Measurements from ENCODE around the gene HMGN2. TPM values are rescaled to one million over a fixed set of nuclear protein-coding genes. Genes with fewer than 3 reads are reported as not detected.
A peak's percentile ranks its signal among the peaks of the same experiment; 100 is the strongest.

The HMGN2 gene
- total RNA-seq, 1 donor from 2014 or later: 964 TPM

DNA sequence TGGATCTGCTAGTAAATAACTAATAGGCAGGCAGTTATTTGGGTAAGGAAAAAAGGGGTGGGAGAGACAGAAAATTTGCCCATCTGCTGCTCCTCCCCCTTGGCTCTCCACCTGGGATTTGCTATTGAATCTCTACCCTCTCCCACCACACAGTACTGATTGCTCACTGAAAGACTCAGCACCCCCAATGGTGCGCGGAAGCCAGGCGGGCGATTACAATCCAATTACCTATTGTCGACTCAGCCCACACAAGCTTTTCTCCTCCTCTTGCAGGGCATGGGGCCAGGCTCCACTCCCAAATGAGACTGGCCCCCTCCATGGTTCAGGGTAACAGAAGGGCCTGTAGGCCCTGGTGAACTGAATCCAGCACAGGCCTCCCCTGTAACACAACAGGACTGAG is 2.7 kb upstream of the HMGN2 start:
- Mint-ChIP-seq H3K9me3 (no peaks in the 10 kb centered on the region), H3K4me1 (peaks cover 57% of the 10 kb centered on the region), H3K27me3 (ENCODE audit: insufficient read depth, low read depth) (peaks cover 2% of the 10 kb centered on the region), H3K36me3 (peaks cover 40% of the 10 kb centered on the region), H3K4me3 (peak overlapping the region; percentile 97), H3K27ac (peak overlapping the region; percentile 62)
- Histone ChIP-seq H3K9me3 (ENCODE audit: low read depth) (no peaks in the 10 kb centered on the region), H3F3A (ENCODE audit: low read depth) (peaks cover 68% of the 10 kb centered on the region), H3K4me3 (peak overlapping the region; percentile 21), H3K79me2 (ENCODE audit: low read depth) (peaks cover 40% of the 10 kb centered on the region), H4K20me1 (ENCODE audit: low read depth) (peaks cover 67% of the 10 kb centered on the region), H3K27ac (peak overlapping the region; percentile 78), H2AFZ (replicated peaks) (no peak overlapping the region), H3K9ac (no peak overlapping the region), H3K4me2 (peak overlapping the region; percentile 71), H3K36me3 (peaks cover 15% of the 10 kb centered on the region), H3K27me3 (no peaks in the 10 kb centered on the region), H3K4me1 (peaks cover 49% of the 10 kb centered on the region)
- TF ChIP-seq EZH2 (IDR thresholded peaks at IDR 0.05): no peak
- TF ChIP-seq, protein P1, sequence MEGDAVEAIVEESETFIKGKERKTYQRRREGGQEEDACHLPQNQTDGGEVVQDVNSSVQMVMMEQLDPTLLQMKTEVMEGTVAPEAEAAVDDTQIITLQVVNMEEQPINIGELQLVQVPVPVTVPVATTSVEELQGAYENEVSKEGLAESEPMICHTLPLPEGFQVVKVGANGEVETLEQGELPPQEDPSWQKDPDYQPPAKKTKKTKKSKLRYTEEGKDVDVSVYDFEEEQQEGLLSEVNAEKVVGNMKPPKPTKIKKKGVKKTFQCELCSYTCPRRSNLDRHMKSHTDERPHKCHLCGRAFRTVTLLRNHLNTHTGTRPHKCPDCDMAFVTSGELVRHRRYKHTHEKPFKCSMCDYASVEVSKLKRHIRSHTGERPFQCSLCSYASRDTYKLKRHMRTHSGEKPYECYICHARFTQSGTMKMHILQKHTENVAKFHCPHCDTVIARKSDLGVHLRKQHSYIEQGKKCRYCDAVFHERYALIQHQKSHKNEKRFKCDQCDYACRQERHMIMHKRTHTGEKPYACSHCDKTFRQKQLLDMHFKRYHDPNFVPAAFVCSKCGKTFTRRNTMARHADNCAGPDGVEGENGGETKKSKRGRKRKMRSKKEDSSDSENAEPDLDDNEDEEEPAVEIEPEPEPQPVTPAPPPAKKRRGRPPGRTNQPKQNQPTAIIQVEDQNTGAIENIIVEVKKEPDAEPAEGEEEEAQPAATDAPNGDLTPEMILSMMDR (IDR thresholded peaks at IDR 0.05): no peak
- no peak for TF ChIP-seq EZH2phosphoT487 (IDR thresholded peaks at IDR 0.05)
- peak; percentile 81 for DNase-seq (ENCODE audit: low spot score)

DNA sequence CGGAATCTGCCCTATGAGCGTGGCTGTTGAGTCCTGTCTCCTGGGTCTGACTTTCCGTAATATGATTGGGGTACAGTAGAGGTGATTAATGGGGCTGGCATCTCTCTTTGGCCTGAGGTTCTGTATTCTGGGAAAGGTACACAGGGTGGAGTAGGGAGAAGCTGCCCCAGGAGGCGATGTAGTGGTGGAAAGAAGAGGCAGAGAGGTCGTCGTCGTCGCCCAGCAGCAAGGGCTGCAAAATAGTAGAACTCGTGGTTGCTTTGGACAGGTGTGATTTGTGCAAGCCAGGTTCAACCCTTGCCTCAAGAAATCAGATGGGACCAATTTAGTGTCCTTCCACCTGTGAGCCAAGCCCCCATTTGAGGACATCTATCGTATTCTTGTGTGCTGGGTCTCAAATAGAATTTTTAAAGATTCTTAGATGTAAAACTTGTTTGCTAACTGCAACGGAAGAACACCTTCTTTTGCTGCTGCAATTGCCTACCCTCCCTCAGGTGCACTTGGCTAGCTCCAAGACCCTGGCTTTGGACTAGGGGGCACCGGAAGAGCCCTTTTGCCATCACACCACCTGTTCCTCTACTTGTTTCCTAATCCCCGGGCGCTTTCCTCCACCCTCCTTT is 1.3 kb upstream of the HMGN2 start:
- Histone ChIP-seq H3K36me3 (peaks cover 21% of the 10 kb centered on the region), H3K27me3 (no peaks in the 10 kb centered on the region), H3F3A (ENCODE audit: low read depth) (peaks cover 75% of the 10 kb centered on the region), H3K4me1 (peaks cover 53% of the 10 kb centered on the region), H3K27ac (no peak overlapping the region), H3K4me3 (peak overlapping the region; percentile 95), H3K79me2 (ENCODE audit: low read depth) (peaks cover 48% of the 10 kb centered on the region), H3K4me2 (peak overlapping the region; percentile 99), H2AFZ (replicated peaks) (no peak overlapping the region), H3K9me3 (ENCODE audit: low read depth) (no peaks in the 10 kb centered on the region), H3K9ac (no peak overlapping the region), H4K20me1 (ENCODE audit: low read depth) (peaks cover 73% of the 10 kb centered on the region)
- no peaks in the 10 kb centered on the region for H3K9me3 Mint-ChIP-seq
- peak overlapping the region; percentile 97 for H3K4me3 Mint-ChIP-seq
- H3K27ac Mint-ChIP-seq: peak overlapping the region; percentile 34
- no peak for DNase-seq (ENCODE audit: low spot score)
- H3K4me1 Mint-ChIP-seq: peaks cover 64% of the 10 kb centered on the region
- no peak for TF ChIP-seq EZH2 (IDR thresholded peaks at IDR 0.05)
- TF ChIP-seq, protein P1 (IDR thresholded peaks at IDR 0.05): no peak
- TF ChIP-seq EZH2phosphoT487 (IDR thresholded peaks at IDR 0.05): no peak
- no peaks in the 10 kb centered on the region for H3K27me3 Mint-ChIP-seq (ENCODE audit: insufficient read depth, low read depth)
- peaks cover 36% of the 10 kb centered on the region for H3K36me3 Mint-ChIP-seq

DNA sequence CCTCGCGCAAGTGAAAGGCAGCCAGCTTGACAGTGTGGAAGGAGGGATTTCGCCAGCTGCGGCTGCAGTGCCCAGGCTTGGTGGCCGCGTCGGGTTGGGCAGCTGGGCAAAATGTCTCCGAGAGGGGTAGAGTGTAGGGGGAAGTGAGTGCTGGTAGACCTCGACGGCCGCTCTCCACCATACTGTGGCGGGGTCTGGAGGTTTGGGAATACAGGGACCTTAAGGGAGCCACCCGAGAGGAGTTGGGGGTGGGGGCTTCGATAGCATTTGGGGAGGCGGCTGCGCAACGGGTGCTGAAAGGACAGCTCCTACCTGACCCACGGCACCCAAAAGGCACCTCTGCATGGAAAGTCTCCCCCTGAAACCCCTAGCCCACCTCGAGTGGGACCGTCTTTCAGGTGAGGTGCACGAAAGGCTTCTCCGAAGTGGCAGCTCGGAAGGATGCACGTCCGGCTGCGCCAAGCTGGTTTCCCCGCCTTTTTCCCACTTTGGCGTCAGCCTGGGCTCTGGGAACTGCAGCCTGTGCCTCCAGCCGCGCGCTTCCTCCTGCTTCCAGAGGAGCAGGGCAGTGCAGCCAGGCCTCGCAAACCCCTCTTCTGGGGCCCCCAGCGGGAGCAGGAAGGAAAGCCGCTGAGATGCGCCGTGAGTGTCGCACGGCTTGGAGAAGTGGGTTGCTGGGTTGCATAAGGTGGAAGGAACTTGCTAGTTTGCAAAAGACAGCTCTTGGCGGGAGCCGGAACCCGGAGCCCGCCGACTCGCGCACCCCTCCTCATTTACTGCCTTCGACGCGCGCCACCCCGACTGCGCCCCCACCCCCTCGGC is 531 bp upstream of the HMGN2 start:
- no peaks in the 10 kb centered on the region for H3K27me3 Mint-ChIP-seq (ENCODE audit: insufficient read depth, low read depth)
- H3K4me1 Mint-ChIP-seq: peaks cover 65% of the 10 kb centered on the region
- H3K9ac ChIP-seq: no peak overlapping the region
- H2AFZ ChIP-seq (replicated peaks): no peak overlapping the region
- H3K27ac Mint-ChIP-seq: peak overlapping the region; percentile 53
- peak overlapping the region; percentile 95 for H3K4me3 ChIP-seq
- peak overlapping the region; percentile 99 for H3K4me2 ChIP-seq
- peaks cover 53% of the 10 kb centered on the region for H3K79me2 ChIP-seq (ENCODE audit: low read depth)
- H3K36me3 Mint-ChIP-seq: peaks cover 40% of the 10 kb centered on the region
- H3K36me3 ChIP-seq: peaks cover 26% of the 10 kb centered on the region
- H4K20me1 ChIP-seq (ENCODE audit: low read depth): peaks cover 80% of the 10 kb centered on the region
- no peaks in the 10 kb centered on the region for H3K27me3 ChIP-seq
- peak overlapping the region; percentile 97 for H3K4me3 Mint-ChIP-seq
- peak overlapping the region; percentile 99 for H3K27ac ChIP-seq
- H3K9me3 Mint-ChIP-seq: no peaks in the 10 kb centered on the region
- H3K4me1 ChIP-seq: peaks cover 53% of the 10 kb centered on the region
- peak; percentile 90 for DNase-seq (ENCODE audit: low spot score)
- peaks cover 82% of the 10 kb centered on the region for H3F3A ChIP-seq (ENCODE audit: low read depth)
- no peaks in the 10 kb centered on the region for H3K9me3 ChIP-seq (ENCODE audit: low read depth)
- TF ChIP-seq EZH2 (IDR thresholded peaks at IDR 0.05) (no peak), EZH2phosphoT487 (IDR thresholded peaks at IDR 0.05) (no peak)
- TF ChIP-seq, protein P1 (IDR thresholded peaks at IDR 0.05): no peak

Data from neural progenitor cell (in vitro differentiated cells).